ENCODE data around the gene CLEC16A.

CLEC16A gene

GRCh38 chr16:11047057-11047456 is 102.7 kb downstream of the CLEC16A start:
- Histone ChIP-seq H3K9me3 (ENCODE audit: control insufficient read depth, insufficient read depth, low read depth, low read length) (no peaks in the 10 kb centered on the region), H3K9ac (ENCODE audit: low read length) (no peak overlapping the region), H3K27ac (ENCODE audit: low read depth, low read length) (no peak overlapping the region), H3K4me3 (ENCODE audit: low read depth, low read length) (no peak overlapping the region), H3K4me1 (ENCODE audit: control insufficient read depth, insufficient read depth, low read length) (peaks cover 31% of the 10 kb centered on the region), H3K27me3 (ENCODE audit: control insufficient read depth, insufficient read depth, low read length) (no peaks in the 10 kb centered on the region), H3K36me3 (ENCODE audit: control insufficient read depth, insufficient read depth, low read length) (peaks cover 22% of the 10 kb centered on the region)

GRCh38 chr16:11047939-11048800 is 103.8 kb downstream of the CLEC16A start:
- no peak overlapping the region for H3K9ac ChIP-seq (ENCODE audit: low read length)
- H3K27ac ChIP-seq (ENCODE audit: low read depth, low read length), result no peak overlapping the region
- H3K4me3 ChIP-seq (ENCODE audit: low read depth, low read length), result no peak overlapping the region
- no peaks in the 10 kb centered on the region for H3K27me3 ChIP-seq (ENCODE audit: control insufficient read depth, insufficient read depth, low read length)
- peaks cover 31% of the 10 kb centered on the region for H3K4me1 ChIP-seq (ENCODE audit: control insufficient read depth, insufficient read depth, low read length)
- H3K9me3 ChIP-seq (ENCODE audit: control insufficient read depth, insufficient read depth, low read depth, low read length), result no peaks in the 10 kb centered on the region
- peaks cover 24% of the 10 kb centered on the region for H3K36me3 ChIP-seq (ENCODE audit: control insufficient read depth, insufficient read depth, low read length)

GRCh38 chr16:11049396-11050059 is 105.2 kb downstream of the CLEC16A start:
- Histone ChIP-seq H3K27ac (ENCODE audit: low read depth, low read length) (peak overlapping the region; percentile 5; the same call in 1 of the 2 replicates), H3K4me3 (ENCODE audit: low read depth, low read length) (no peak overlapping the region), H3K36me3 (ENCODE audit: control insufficient read depth, insufficient read depth, low read length) (peaks cover 19% of the 10 kb centered on the region; the same call in 1 of the 2 replicates), H3K9ac (ENCODE audit: low read length) (no peak overlapping the region), H3K9me3 (ENCODE audit: control insufficient read depth, insufficient read depth, low read depth, low read length) (no peaks in the 10 kb centered on the region), H3K4me1 (ENCODE audit: control insufficient read depth, insufficient read depth, low read length) (peaks cover 31% of the 10 kb centered on the region), H3K27me3 (ENCODE audit: control insufficient read depth, insufficient read depth, low read length) (no peaks in the 10 kb centered on the region)

- Histone ChIP-seq H3K4me1 (ENCODE audit: control insufficient read depth, insufficient read depth, low read length) (peaks cover 31% of the 10 kb centered on the region), H3K9ac (ENCODE audit: low read length) (no peak overlapping the region), H3K27me3 (ENCODE audit: control insufficient read depth, insufficient read depth, low read length) (no peaks in the 10 kb centered on the region), H3K9me3 (ENCODE audit: control insufficient read depth, insufficient read depth, low read depth, low read length) (no peaks in the 10 kb centered on the region), H3K4me3 (ENCODE audit: low read depth, low read length) (no peak overlapping the region), H3K27ac (ENCODE audit: low read depth, low read length) (no peak overlapping the region), H3K36me3 (ENCODE audit: control insufficient read depth, insufficient read depth, low read length) (peaks cover 17% of the 10 kb centered on the region; the same call in 1 of the 2 replicates)
Observed at GRCh38 chr16:11050536-11050935, 106.2 kb downstream of the CLEC16A start.

GRCh38 chr16:11050944-11051343 is 106.6 kb downstream of the CLEC16A start:
- H3K9me3 ChIP-seq (ENCODE audit: control insufficient read depth, insufficient read depth, low read depth, low read length), result no peaks in the 10 kb centered on the region
- H3K27ac ChIP-seq (ENCODE audit: low read depth, low read length), result no peak overlapping the region
- H3K4me3 ChIP-seq (ENCODE audit: low read depth, low read length), result no peak overlapping the region
- H3K27me3 ChIP-seq (ENCODE audit: control insufficient read depth, insufficient read depth, low read length), result no peaks in the 10 kb centered on the region
- H3K36me3 ChIP-seq (ENCODE audit: control insufficient read depth, insufficient read depth, low read length), result peaks cover 15% of the 10 kb centered on the region; the same call in 1 of the 2 replicates
- H3K4me1 ChIP-seq (ENCODE audit: control insufficient read depth, insufficient read depth, low read length), result peaks cover 31% of the 10 kb centered on the region
- H3K9ac ChIP-seq (ENCODE audit: low read length), result no peak overlapping the region

- no peak overlapping the region for H3K9ac ChIP-seq (ENCODE audit: low read length)
- H3K36me3 ChIP-seq (ENCODE audit: control insufficient read depth, insufficient read depth, low read length), result peaks cover 15% of the 10 kb centered on the region; the same call in 1 of the 2 replicates
- H3K9me3 ChIP-seq (ENCODE audit: control insufficient read depth, insufficient read depth, low read depth, low read length), result no peaks in the 10 kb centered on the region
- no peak overlapping the region for H3K27ac ChIP-seq (ENCODE audit: low read depth, low read length)
- H3K4me3 ChIP-seq (ENCODE audit: low read depth, low read length), result no peak overlapping the region
- H3K27me3 ChIP-seq (ENCODE audit: control insufficient read depth, insufficient read depth, low read length), result no peaks in the 10 kb centered on the region
- peaks cover 31% of the 10 kb centered on the region for H3K4me1 ChIP-seq (ENCODE audit: control insufficient read depth, insufficient read depth, low read length)
Observed at GRCh38 chr16:11051430-11051829, 107.1 kb downstream of the CLEC16A start.

GRCh38 chr16:11051879-11052808 is 107.8 kb downstream of the CLEC16A start:
- Histone ChIP-seq H3K36me3 (ENCODE audit: control insufficient read depth, insufficient read depth, low read length) (peaks cover 15% of the 10 kb centered on the region; the same call in 1 of the 2 replicates), H3K9ac (ENCODE audit: low read length) (no peak overlapping the region), H3K27me3 (ENCODE audit: control insufficient read depth, insufficient read depth, low read length) (no peaks in the 10 kb centered on the region), H3K4me1 (ENCODE audit: control insufficient read depth, insufficient read depth, low read length) (peaks cover 31% of the 10 kb centered on the region), H3K27ac (ENCODE audit: low read depth, low read length) (no peak overlapping the region), H3K4me3 (ENCODE audit: low read depth, low read length) (no peak overlapping the region), H3K9me3 (ENCODE audit: control insufficient read depth, insufficient read depth, low read depth, low read length) (no peaks in the 10 kb centered on the region)

- Histone ChIP-seq H3K27ac (ENCODE audit: low read depth, low read length) (no peak overlapping the region), H3K4me3 (ENCODE audit: low read depth, low read length) (no peak overlapping the region), H3K9ac (ENCODE audit: low read length) (no peak overlapping the region), H3K36me3 (ENCODE audit: control insufficient read depth, insufficient read depth, low read length) (peaks cover 15% of the 10 kb centered on the region; the same call in 1 of the 2 replicates), H3K4me1 (ENCODE audit: control insufficient read depth, insufficient read depth, low read length) (peaks cover 25% of the 10 kb centered on the region), H3K9me3 (ENCODE audit: control insufficient read depth, insufficient read depth, low read depth, low read length) (no peaks in the 10 kb centered on the region), H3K27me3 (ENCODE audit: control insufficient read depth, insufficient read depth, low read length) (no peaks in the 10 kb centered on the region)
Observed at GRCh38 chr16:11053916-11054460, 109.6 kb downstream of the CLEC16A start.

- Histone ChIP-seq H3K27me3 (ENCODE audit: control insufficient read depth, insufficient read depth, low read length) (no peaks in the 10 kb centered on the region), H3K36me3 (ENCODE audit: control insufficient read depth, insufficient read depth, low read length) (peaks cover 15% of the 10 kb centered on the region), H3K9me3 (ENCODE audit: control insufficient read depth, insufficient read depth, low read depth, low read length) (no peaks in the 10 kb centered on the region), H3K9ac (ENCODE audit: low read length) (no peak overlapping the region), H3K27ac (ENCODE audit: low read depth, low read length) (no peak overlapping the region), H3K4me3 (ENCODE audit: low read depth, low read length) (no peak overlapping the region), H3K4me1 (ENCODE audit: control insufficient read depth, insufficient read depth, low read length) (peaks cover 5% of the 10 kb centered on the region; the same call in 1 of the 2 replicates)
Observed at GRCh38 chr16:11056090-11056992, 112.0 kb downstream of the CLEC16A start.
